K562 (cell line): Measurements from ENCODE around the gene CPSF4L.

ENCODE experiments used
- CREB1 ChIP-seq, 2 experiments: sonication (generic) in 1 of 2; formaldehyde crosslinking in 1 of 2; IDR thresholded peaks; 2 replicates each; pipeline versions ENCODE4 v1.6.1 to v1.8.0; 2012 to 2022; ENCODE audit warnings: inconsistent platforms in 1 of 2, mild to moderate bottlenecking in 1 of 2, missing genetic modification reagents in 1 of 2, moderate library complexity in 1 of 2
- DDX20 ChIP-seq: fragments of 450-650 bp; IDR thresholded peaks from 2 replicates; pipeline ENCODE4 v1.6.1; 2016; ENCODE audit warnings: missing genetic modification characterization, low read depth, mild to moderate bottlenecking, missing compliant biosample characterization, moderate library complexity
- LCOR ChIP-seq: sonication (generic); formaldehyde crosslinking; IDR thresholded peaks from 2 replicates; pipeline ENCODE4 v1.8.0; 2022; ENCODE audit warnings: mild to moderate bottlenecking, missing genetic modification reagents
- MAZ ChIP-seq, 2 experiments: fragments of 450-650 bp in 1 of 2; sonication (generic) in 1 of 2; formaldehyde crosslinking; IDR thresholded peaks in 1 of 2; conservative IDR thresholded peaks in 1 of 2; 2 replicates each; pipeline versions ENCODE4 v1.4.0 to v1.5.0; 2020; ENCODE audit warnings: mild to moderate bottlenecking in 1 of 2, missing genetic modification reagents in 1 of 2
- SLC30A9 ChIP-seq: fragments of 250-450 bp; sonication (Bioruptor Pico); IDR thresholded peaks from 2 replicates; pipeline ENCODE4 v1.8.0; 2022; ENCODE audit warnings: mild to moderate bottlenecking, moderate library complexity
- SRSF1 ChIP-seq: fragments of 200-400 bp; formaldehyde crosslinking; IDR thresholded peaks from 2 replicates; pipeline ENCODE4 v1.6.1; 2017; ENCODE audit warnings: mild to moderate bottlenecking, low read depth, low read length, moderate library complexity
- ZKSCAN3 ChIP-seq: fragments of 250-450 bp; sonication (Bioruptor Pico); IDR thresholded peaks from 2 replicates; pipeline ENCODE4 v1.4.0; 2020
- TF ChIP-seq, protein P1 (sequence below), 2 experiments: IDR thresholded peaks; 2 replicates each; pipeline ENCODE4 v1.6.1; 2012; ENCODE audit warnings: improper control_type of control experiment in 2 of 2, low read depth in 2 of 2, low read length in 2 of 2, borderline replicate concordance in 1 of 2
- TF ChIP-seq, protein P2 (sequence below), 3 experiments: IDR thresholded peaks in 2 of 3; conservative IDR thresholded peaks in 1 of 3; 2 replicates each; pipeline ENCODE4 v1.5.1; 2011 to 2012; ENCODE audit warnings: low read length in 3 of 3, mild to moderate bottlenecking in 3 of 3, control low read depth in 2 of 3, improper control_type of control experiment in 1 of 3, inconsistent platforms in 1 of 3, low read depth in 1 of 3, mixed read lengths in 1 of 3, moderate library complexity in 1 of 3; ENCODE audit not compliant: insufficient read depth in 2 of 3

DNA sequence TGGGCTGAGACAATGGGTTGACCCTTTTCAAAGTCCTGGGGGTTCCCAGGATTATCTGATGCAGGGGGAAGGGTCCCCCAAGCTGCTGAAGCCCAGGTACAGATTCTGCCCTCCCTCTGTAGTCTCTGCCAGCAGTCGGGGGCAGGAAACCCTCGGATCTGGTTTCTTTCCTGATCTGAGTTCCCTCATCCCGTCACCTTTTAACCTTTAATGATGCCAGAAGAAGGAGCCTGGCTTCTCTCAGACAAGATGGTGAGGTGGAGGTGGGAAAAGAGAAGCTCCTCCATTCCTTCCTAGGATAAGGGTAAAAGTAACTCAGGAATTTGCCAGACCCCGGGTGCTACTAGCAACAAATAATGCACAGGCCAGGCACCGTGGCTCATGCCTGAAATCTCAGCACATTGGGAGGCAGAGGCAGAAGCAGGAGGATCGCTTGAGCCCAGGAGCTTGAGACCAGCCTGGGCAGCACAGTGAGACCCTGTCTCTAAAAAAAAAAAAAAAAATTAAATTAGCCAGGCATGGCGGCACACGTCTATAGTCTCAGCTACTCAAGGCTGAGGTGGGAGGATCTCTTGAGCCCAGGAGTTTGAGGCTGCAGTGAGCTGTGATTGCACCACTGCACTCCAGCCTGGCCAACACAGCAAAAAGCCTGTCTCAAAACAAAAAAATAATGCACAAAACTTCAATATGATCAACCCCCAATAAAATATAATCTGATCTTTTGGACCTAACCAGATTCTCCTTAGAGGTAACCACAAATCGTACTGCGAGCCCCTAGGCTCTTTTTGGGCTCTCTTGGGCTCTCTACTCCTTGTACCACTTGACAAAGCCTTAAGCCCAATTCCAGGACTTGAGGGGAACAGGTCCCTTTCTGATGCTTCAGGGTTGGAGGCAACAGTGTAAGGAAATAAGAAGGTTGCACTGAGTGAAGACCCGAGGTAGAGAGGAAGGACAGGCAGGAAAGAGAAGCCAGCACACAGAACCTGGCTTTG lies 44.5 kb upstream of the CPSF4L start:
- TF ChIP-seq MAZ (CRISPR knock-in tag; conservative IDR thresholded peaks at IDR 0.05 in 1 of 2, IDR thresholded peaks at IDR 0.05 in 1 of 2), result no peak
- no peak for TF ChIP-seq DDX20 (tag)
- TF ChIP-seq SLC30A9 (CRISPR knock-in tag), result no peak
- TF ChIP-seq, protein P1, sequence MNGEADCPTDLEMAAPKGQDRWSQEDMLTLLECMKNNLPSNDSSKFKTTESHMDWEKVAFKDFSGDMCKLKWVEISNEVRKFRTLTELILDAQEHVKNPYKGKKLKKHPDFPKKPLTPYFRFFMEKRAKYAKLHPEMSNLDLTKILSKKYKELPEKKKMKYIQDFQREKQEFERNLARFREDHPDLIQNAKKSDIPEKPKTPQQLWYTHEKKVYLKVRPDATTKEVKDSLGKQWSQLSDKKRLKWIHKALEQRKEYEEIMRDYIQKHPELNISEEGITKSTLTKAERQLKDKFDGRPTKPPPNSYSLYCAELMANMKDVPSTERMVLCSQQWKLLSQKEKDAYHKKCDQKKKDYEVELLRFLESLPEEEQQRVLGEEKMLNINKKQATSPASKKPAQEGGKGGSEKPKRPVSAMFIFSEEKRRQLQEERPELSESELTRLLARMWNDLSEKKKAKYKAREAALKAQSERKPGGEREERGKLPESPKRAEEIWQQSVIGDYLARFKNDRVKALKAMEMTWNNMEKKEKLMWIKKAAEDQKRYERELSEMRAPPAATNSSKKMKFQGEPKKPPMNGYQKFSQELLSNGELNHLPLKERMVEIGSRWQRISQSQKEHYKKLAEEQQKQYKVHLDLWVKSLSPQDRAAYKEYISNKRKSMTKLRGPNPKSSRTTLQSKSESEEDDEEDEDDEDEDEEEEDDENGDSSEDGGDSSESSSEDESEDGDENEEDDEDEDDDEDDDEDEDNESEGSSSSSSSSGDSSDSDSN (IDR thresholded peaks at IDR 0.05; ENCODE audit: borderline replicate concordance in 1 of 2, low read depth in 2 of 2, low read length in 2 of 2), result no peak
- TF ChIP-seq SRSF1, result no peak
- TF ChIP-seq CREB1 (IDR thresholded peaks at IDR 0.05), result no peak
- TF ChIP-seq CREB1 (CRISPR knock-in tag; IDR thresholded peaks at IDR 0.05), result no peak
- TF ChIP-seq ZKSCAN3, result no peak
- no peak for TF ChIP-seq LCOR (CRISPR knock-in tag)
- TF ChIP-seq, protein P2, sequence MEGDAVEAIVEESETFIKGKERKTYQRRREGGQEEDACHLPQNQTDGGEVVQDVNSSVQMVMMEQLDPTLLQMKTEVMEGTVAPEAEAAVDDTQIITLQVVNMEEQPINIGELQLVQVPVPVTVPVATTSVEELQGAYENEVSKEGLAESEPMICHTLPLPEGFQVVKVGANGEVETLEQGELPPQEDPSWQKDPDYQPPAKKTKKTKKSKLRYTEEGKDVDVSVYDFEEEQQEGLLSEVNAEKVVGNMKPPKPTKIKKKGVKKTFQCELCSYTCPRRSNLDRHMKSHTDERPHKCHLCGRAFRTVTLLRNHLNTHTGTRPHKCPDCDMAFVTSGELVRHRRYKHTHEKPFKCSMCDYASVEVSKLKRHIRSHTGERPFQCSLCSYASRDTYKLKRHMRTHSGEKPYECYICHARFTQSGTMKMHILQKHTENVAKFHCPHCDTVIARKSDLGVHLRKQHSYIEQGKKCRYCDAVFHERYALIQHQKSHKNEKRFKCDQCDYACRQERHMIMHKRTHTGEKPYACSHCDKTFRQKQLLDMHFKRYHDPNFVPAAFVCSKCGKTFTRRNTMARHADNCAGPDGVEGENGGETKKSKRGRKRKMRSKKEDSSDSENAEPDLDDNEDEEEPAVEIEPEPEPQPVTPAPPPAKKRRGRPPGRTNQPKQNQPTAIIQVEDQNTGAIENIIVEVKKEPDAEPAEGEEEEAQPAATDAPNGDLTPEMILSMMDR (IDR thresholded peaks at IDR 0.05 in 2 of 3, conservative IDR thresholded peaks at IDR 0.05 in 1 of 3; ENCODE audit: insufficient read depth in 2 of 3, low read depth in 1 of 3, low read length in 3 of 3), result no peak
